OCI-LY3 (cell line): ENCODE measurements around the gene PPP1R1B.

Experiments
- H2AFZ ChIP-seq: fragments of 200-600, 300-600 bp; shearing (Covaris generic); 2 replicates; pipeline ENCODE4 v1.6.0; 2014; ENCODE audit warnings: antibody characterized with exemption, low read depth, low read length
- H3K27ac ChIP-seq: fragments of 200-600, 300-600 bp; sonication (generic); 2 replicates; pipeline ENCODE4 v1.5.1; 2014; ENCODE audit warnings: mild to moderate bottlenecking, low read length, moderate library complexity, mixed read lengths
- H3K27me3 ChIP-seq: fragments of 200-600, 300-600 bp; sonication (generic); 2 replicates; pipeline ENCODE4 v1.6.1; 2014; ENCODE audit warnings: low read depth, low read length, mixed read lengths
- H3K36me3 ChIP-seq: fragments of 200-600, 300-600 bp; sonication (generic); replicated peaks from 2 replicates; pipeline ENCODE3; 2014; ENCODE audit warnings: low read depth, low read length, mixed read lengths
- H3K4me1 ChIP-seq: fragments of 300-600, 200-600 bp; sonication (generic); 2 replicates; pipeline ENCODE4 v1.6.1; 2014; ENCODE audit warnings: low read length, mixed read lengths
- H3K4me2 ChIP-seq: fragments of 200-600, 300-600 bp; sonication (generic); 2 replicates; pipeline ENCODE4 v1.6.1; 2014; ENCODE audit warnings: low read length, mixed read lengths
- H3K4me3 ChIP-seq: fragments of 300-600, 200-600 bp; sonication (generic); 2 replicates; pipeline ENCODE4 v1.5.1; 2014; ENCODE audit warnings: antibody characterized with exemption, mild to moderate bottlenecking, low read length, moderate library complexity
- H3K79me2 ChIP-seq: fragments of 300-600, 200-600 bp; shearing (Covaris generic); 2 replicates; pipeline ENCODE4 v1.6.1; 2014; ENCODE audit warnings: mild to moderate bottlenecking, low read length, mixed read lengths
- H3K9ac ChIP-seq: fragments of 300-600, 200-600 bp; shearing (Covaris generic); 2 replicates; pipeline ENCODE4 v1.6.0; 2014; ENCODE audit warnings: mild to moderate bottlenecking, low read length, moderate library complexity
- H3K9me3 ChIP-seq: fragments of 200-600, 300-600 bp; shearing (Covaris generic); 2 replicates; pipeline ENCODE4 v1.6.1; 2014; ENCODE audit warnings: low read length, mixed read lengths; ENCODE audit not compliant: insufficient read depth
- H4K20me1 ChIP-seq: fragments of 200-600, 300-600 bp; sonication (generic); 2 replicates; pipeline ENCODE4 v1.6.1; 2016; ENCODE audit warnings: low read length, mixed read lengths; ENCODE audit not compliant: insufficient read depth
- EZH2phosphoT487 ChIP-seq: fragments of 200-600 bp; shearing (Covaris generic); IDR thresholded peaks from 2 replicates; pipeline ENCODE4 v1.6.1; 2018; ENCODE audit warnings: antibody characterized with exemption, mixed run types, low read depth
- TF ChIP-seq, protein P1 (sequence below): fragments of 200-600, 300-600 bp; sonication (generic); IDR thresholded peaks from 2 replicates; pipeline ENCODE4 v1.5.1; 2014; ENCODE audit warnings: antibody characterized with exemption, low read length, low read depth

Gene PPP1R1B

DNA sequence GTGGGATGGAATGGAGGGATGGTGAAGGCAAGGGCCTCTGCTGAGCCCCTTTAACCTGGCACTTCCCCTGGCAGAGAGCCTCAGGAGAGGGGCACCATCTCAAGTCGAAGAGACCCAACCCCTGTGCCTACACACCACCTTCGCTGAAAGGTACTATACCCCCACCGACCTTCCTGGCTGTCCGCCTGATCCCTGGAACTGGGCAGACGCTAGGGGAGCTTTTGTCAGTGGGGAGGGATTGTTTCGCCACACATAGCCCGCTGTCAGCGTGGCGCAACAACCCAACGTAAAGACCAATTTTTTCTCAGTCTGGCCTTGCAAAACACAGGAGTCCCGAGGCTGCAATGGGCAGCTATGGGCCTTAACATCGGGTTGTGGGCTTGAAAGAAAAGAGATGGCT lies 3.1 kb downstream of the PPP1R1B start:
- no peaks in the 10 kb centered on the region for H3K4me1 ChIP-seq
- H3K9ac ChIP-seq = no peak overlapping the region
- H3K4me2 ChIP-seq = no peak overlapping the region

DNA sequence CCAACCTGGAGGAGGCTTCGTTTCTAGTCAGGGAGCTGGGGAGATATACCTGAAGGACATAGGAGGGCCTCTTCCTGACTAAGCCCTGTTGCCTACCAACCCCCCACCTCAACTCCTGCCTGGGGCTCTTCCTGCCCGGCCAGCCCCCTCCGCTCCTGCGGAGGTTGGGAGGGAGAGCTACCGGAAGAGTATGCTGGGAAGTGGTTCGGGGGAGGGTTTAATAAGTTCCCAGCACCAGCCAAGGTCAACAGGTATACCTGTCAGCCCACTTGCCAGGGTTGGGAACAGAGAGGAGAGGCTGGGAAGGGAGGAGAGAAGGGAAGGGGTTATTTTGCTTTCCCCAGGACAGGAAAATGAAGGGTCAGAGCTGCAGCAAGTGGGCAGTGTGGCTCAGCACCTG lies 4.7 kb downstream of the PPP1R1B start:
- peaks cover 5% of the 10 kb centered on the region for H3K4me1 ChIP-seq
- no peaks in the 10 kb centered on the region for H4K20me1 ChIP-seq
- H3K4me2 ChIP-seq = no peak overlapping the region
- no peaks in the 10 kb centered on the region for H3K79me2 ChIP-seq
- no peaks in the 10 kb centered on the region for H3K27me3 ChIP-seq
- H3K4me3 ChIP-seq = no peak overlapping the region
- H3K9ac ChIP-seq = no peak overlapping the region
- no peak overlapping the region for H3K27ac ChIP-seq
- H3K36me3 ChIP-seq = no peaks in the 10 kb centered on the region
- no peak for TF ChIP-seq EZH2phosphoT487
- TF ChIP-seq, protein P1, sequence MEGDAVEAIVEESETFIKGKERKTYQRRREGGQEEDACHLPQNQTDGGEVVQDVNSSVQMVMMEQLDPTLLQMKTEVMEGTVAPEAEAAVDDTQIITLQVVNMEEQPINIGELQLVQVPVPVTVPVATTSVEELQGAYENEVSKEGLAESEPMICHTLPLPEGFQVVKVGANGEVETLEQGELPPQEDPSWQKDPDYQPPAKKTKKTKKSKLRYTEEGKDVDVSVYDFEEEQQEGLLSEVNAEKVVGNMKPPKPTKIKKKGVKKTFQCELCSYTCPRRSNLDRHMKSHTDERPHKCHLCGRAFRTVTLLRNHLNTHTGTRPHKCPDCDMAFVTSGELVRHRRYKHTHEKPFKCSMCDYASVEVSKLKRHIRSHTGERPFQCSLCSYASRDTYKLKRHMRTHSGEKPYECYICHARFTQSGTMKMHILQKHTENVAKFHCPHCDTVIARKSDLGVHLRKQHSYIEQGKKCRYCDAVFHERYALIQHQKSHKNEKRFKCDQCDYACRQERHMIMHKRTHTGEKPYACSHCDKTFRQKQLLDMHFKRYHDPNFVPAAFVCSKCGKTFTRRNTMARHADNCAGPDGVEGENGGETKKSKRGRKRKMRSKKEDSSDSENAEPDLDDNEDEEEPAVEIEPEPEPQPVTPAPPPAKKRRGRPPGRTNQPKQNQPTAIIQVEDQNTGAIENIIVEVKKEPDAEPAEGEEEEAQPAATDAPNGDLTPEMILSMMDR = no peak
- H3K9me3 ChIP-seq = no peaks in the 10 kb centered on the region
- H2AFZ ChIP-seq = no peak overlapping the region

More for the DNA sequence above, 3.1 kb downstream of the PPP1R1B start:
- Histone ChIP-seq H3K27me3 (no peaks in the 10 kb centered on the region), H4K20me1 (no peaks in the 10 kb centered on the region), H3K79me2 (no peaks in the 10 kb centered on the region), H3K9me3 (no peaks in the 10 kb centered on the region), H3K36me3 (no peaks in the 10 kb centered on the region), H3K4me3 (no peak overlapping the region), H3K27ac (no peak overlapping the region), H2AFZ (no peak overlapping the region)
- TF ChIP-seq EZH2phosphoT487 = no peak
- TF ChIP-seq, protein P1 = no peak

DNA sequence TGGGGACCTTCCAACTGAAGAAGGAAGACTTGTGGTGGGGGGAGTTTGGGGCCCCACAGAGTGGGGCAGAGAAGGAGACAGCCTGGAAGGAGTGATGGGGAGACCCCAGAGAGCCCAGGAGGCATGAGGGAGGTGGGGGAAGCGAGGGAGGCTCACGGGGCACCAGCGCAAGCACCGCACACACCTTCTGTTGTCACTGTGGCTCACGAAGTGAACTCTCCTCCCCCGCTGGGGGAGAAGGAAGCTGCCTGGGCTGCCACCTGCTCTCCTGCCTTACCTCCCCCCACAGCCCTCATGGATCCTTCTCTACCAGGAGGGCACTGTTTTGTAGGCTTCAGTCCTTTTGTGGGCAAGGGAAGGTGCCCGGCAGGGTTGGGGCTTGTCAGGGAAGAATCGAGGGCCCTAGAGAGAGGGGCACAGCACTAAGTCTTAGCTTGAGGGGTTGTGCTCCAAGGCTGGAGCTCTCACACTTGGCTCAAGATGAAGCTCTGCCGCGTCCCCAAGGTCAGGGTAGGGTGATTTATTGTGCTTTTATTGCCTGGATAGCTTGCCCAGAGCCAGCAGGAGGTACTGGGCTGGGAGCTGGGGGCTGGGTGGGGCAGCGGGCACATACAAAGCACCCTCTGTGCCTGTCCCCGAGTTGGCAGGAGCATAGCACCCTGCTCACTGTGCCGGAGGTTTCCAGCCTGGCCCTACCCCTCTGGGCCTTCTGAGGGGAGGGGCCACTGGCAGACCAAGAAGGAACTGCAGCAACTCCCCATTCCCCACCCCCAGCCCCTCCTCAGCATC lies 5.6 kb downstream of the PPP1R1B start:
- Histone ChIP-seq H3K4me1 (peaks cover 7% of the 10 kb centered on the region), H2AFZ (no peak overlapping the region), H3K27ac (no peak overlapping the region), H4K20me1 (no peaks in the 10 kb centered on the region), H3K27me3 (no peaks in the 10 kb centered on the region), H3K79me2 (peaks cover under 1% of the 10 kb centered on the region; the same call in 1 of the 2 replicates), H3K36me3 (no peaks in the 10 kb centered on the region), H3K9ac (no peak overlapping the region), H3K4me2 (no peak overlapping the region), H3K9me3 (no peaks in the 10 kb centered on the region), H3K4me3 (no peak overlapping the region)
- TF ChIP-seq, protein P1 = no peak
- no peak for TF ChIP-seq EZH2phosphoT487

GRCh38 chr17:39633570-39634183 lies 6.9 kb downstream of the PPP1R1B start:
- H3K9me3 ChIP-seq = no peaks in the 10 kb centered on the region
- no peak overlapping the region for H3K4me2 ChIP-seq
- H4K20me1 ChIP-seq = no peaks in the 10 kb centered on the region
- H3K36me3 ChIP-seq = no peaks in the 10 kb centered on the region
- no peak overlapping the region for H2AFZ ChIP-seq
- H3K9ac ChIP-seq = no peak overlapping the region
- no peak overlapping the region for H3K27ac ChIP-seq
- H3K79me2 ChIP-seq = peaks cover 14% of the 10 kb centered on the region
- H3K4me1 ChIP-seq = peaks cover 18% of the 10 kb centered on the region
- no peaks in the 10 kb centered on the region for H3K27me3 ChIP-seq
- H3K4me3 ChIP-seq = no peak overlapping the region
- TF ChIP-seq, protein P1 = no peak
- no peak for TF ChIP-seq EZH2phosphoT487
